HEK293 (cell line): ENCODE data around the gene LAG3.

ENCODE experiments used
- GLI4 ChIP-seq: fragments of 450-650 bp; formaldehyde crosslinking; IDR thresholded peaks from 2 replicates; pipeline ENCODE4 v1.5.1; 2016; ENCODE audit warnings: missing biosample characterization, missing genetic modification characterization
- GLIS1 ChIP-seq: fragments of 450-650 bp; formaldehyde crosslinking; IDR thresholded peaks from 2 replicates; pipeline ENCODE4 v1.5.1; 2016; ENCODE audit warnings: missing biosample characterization, missing genetic modification characterization
- IKZF3 ChIP-seq: fragments of 450-650 bp; IDR thresholded peaks from 2 replicates; pipeline ENCODE4 v1.5.0; 2018; ENCODE audit warnings: missing biosample characterization, mild to moderate bottlenecking, missing genetic modification characterization, moderate library complexity
- INSM2 ChIP-seq: fragments of 450-650 bp; formaldehyde crosslinking; IDR thresholded peaks from 2 replicates; pipeline ENCODE4 v1.5.1; 2016; ENCODE audit warnings: missing biosample characterization, missing genetic modification characterization
- KLF17 ChIP-seq: fragments of 450-650 bp; formaldehyde crosslinking; IDR thresholded peaks from 2 replicates; pipeline ENCODE4 v1.5.1; 2016; ENCODE audit warnings: missing biosample characterization, missing genetic modification characterization
- PATZ1 ChIP-seq: fragments of 450-650 bp; formaldehyde crosslinking; IDR thresholded peaks from 2 replicates; pipeline ENCODE4 v1.5.1; 2016; ENCODE audit warnings: missing biosample characterization, missing genetic modification characterization
- PRDM1 ChIP-seq: fragments of 450-650 bp; formaldehyde crosslinking; IDR thresholded peaks from 2 replicates; pipeline ENCODE4; 2016; ENCODE audit warnings: missing biosample characterization, missing genetic modification characterization
- SETDB1 ChIP-seq: IDR thresholded peaks from one replicate; pipeline ENCODE4 v1.6.1; 2017; ENCODE audit warnings: mild to moderate bottlenecking, low read length, moderate library complexity, mixed read lengths; ENCODE audit not compliant: insufficient read length
- SP2 ChIP-seq: fragments of 450-650 bp; formaldehyde crosslinking; IDR thresholded peaks from 2 replicates; pipeline ENCODE4 v1.5.1; 2016; ENCODE audit warnings: missing biosample characterization, missing genetic modification characterization
- SP3 ChIP-seq: fragments of 450-650 bp; formaldehyde crosslinking; IDR thresholded peaks from 2 replicates; pipeline ENCODE4 v1.5.1; 2016; ENCODE audit warnings: missing biosample characterization, missing genetic modification characterization
- TCF7L2 ChIP-seq: IDR thresholded peaks from 2 replicates; pipeline ENCODE4 v1.6.1; 2011; ENCODE audit warnings: low read depth, mild to moderate bottlenecking, inconsistent platforms, low read length, moderate library complexity, borderline replicate concordance
- ZBTB11 ChIP-seq: fragments of 450-650 bp; formaldehyde crosslinking; conservative IDR thresholded peaks from 2 replicates; pipeline ENCODE4 v1.5.1; 2016; ENCODE audit warnings: low read depth, missing biosample characterization, missing genetic modification characterization
- ZBTB8A ChIP-seq: fragments of 450-650 bp; formaldehyde crosslinking; IDR thresholded peaks from 2 replicates; pipeline ENCODE4 v1.5.1; 2016; ENCODE audit warnings: missing biosample characterization, missing genetic modification characterization
- ZIC2 ChIP-seq: fragments of 450-650 bp; formaldehyde crosslinking; IDR thresholded peaks from 2 replicates; pipeline ENCODE4 v1.5.1; 2016; ENCODE audit warnings: missing biosample characterization, missing genetic modification characterization
- ZNF112 ChIP-seq: fragments of 450-650 bp; formaldehyde crosslinking; IDR thresholded peaks from 2 replicates; pipeline ENCODE4 v1.5.0; 2017; ENCODE audit warnings: missing biosample characterization, missing genetic modification characterization
- ZNF140 ChIP-seq: fragments of 450-650 bp; formaldehyde crosslinking; IDR thresholded peaks from 2 replicates; pipeline ENCODE4 v1.5.1; 2016; ENCODE audit warnings: missing biosample characterization, missing genetic modification characterization
- ZNF169 ChIP-seq: fragments of 450-650 bp; formaldehyde crosslinking; IDR thresholded peaks from 2 replicates; pipeline ENCODE4 v1.5.1; 2016; ENCODE audit warnings: missing biosample characterization, missing genetic modification characterization
- ZNF19 ChIP-seq: fragments of 450-650 bp; formaldehyde crosslinking; IDR thresholded peaks from 2 replicates; pipeline ENCODE4; 2016; ENCODE audit warnings: missing biosample characterization, missing genetic modification characterization, low read depth
- ZNF302 ChIP-seq: fragments of 450-650 bp; formaldehyde crosslinking; IDR thresholded peaks from 2 replicates; pipeline ENCODE4 v1.5.1; 2016; ENCODE audit warnings: missing biosample characterization, missing genetic modification characterization, low read depth
- ZNF311 ChIP-seq: fragments of 450-650 bp; formaldehyde crosslinking; IDR thresholded peaks from 2 replicates; pipeline ENCODE4 v1.5.1; 2017; ENCODE audit warnings: missing biosample characterization, missing genetic modification characterization, borderline replicate concordance
- ZNF350 ChIP-seq: fragments of 450-650 bp; formaldehyde crosslinking; IDR thresholded peaks from 2 replicates; pipeline ENCODE4 v1.5.0; 2017; ENCODE audit warnings: missing biosample characterization, mild to moderate bottlenecking, missing genetic modification characterization
- ZNF354C ChIP-seq: fragments of 450-650 bp; formaldehyde crosslinking; IDR thresholded peaks from 2 replicates; pipeline ENCODE4 v1.5.1; 2016; ENCODE audit warnings: missing biosample characterization, missing genetic modification characterization, low read depth, borderline replicate concordance
- ZNF416 ChIP-seq: fragments of 450-650 bp; formaldehyde crosslinking; IDR thresholded peaks from 2 replicates; pipeline ENCODE4 v1.5.1; 2016; ENCODE audit warnings: missing biosample characterization, missing genetic modification characterization
- ZNF561 ChIP-seq: fragments of 450-650 bp; IDR thresholded peaks from 2 replicates; pipeline ENCODE4 v1.5.1; 2018; ENCODE audit warnings: missing biosample characterization, missing genetic modification characterization, borderline replicate concordance
- ZNF571 ChIP-seq: fragments of 450-650 bp; formaldehyde crosslinking; IDR thresholded peaks from 2 replicates; pipeline ENCODE4 v1.5.0; 2017; ENCODE audit warnings: missing biosample characterization, missing genetic modification characterization
- ZNF624 ChIP-seq: fragments of 450-650 bp; formaldehyde crosslinking; IDR thresholded peaks from 2 replicates; pipeline ENCODE4 v1.5.1; 2017; ENCODE audit warnings: missing biosample characterization, missing genetic modification characterization
- ZNF639 ChIP-seq: fragments of 450-650 bp; formaldehyde crosslinking; IDR thresholded peaks from 2 replicates; pipeline ENCODE4 v1.5.1; 2016; ENCODE audit warnings: missing biosample characterization, missing genetic modification characterization
- ZSCAN16 ChIP-seq: fragments of 450-650 bp; formaldehyde crosslinking; IDR thresholded peaks from 2 replicates; pipeline ENCODE4 v1.5.1; 2016; ENCODE audit warnings: missing biosample characterization, missing genetic modification characterization

The LAG3 gene

GRCh38 chr12:6752921-6753771 lies 19.2 kb upstream of the LAG3 start, which contains the start of gene MLF2 (continued):
- no peak for TF ChIP-seq ZNF140 (tag by site-specific recombination)
- TF ChIP-seq ZNF169 (tag by site-specific recombination) = no peak
- TF ChIP-seq ZNF302 (tag by site-specific recombination) = no peak
- TF ChIP-seq SETDB1 = no peak
- no peak for TF ChIP-seq ZNF354C (tag by site-specific recombination)
- TF ChIP-seq TCF7L2 = no peak
- no peak for TF ChIP-seq ZNF112 (tag by site-specific recombination)
- no peak for TF ChIP-seq ZSCAN16
- peak; percentile 77 for TF ChIP-seq SP2
- no peak; the same call in 1 of the 2 replicates for TF ChIP-seq ZNF639 (tag by site-specific recombination)
- no peak for TF ChIP-seq ZNF416 (tag by site-specific recombination)
- peak; percentile 83; the same call in 1 of the 2 replicates for TF ChIP-seq ZNF561 (tag by site-specific recombination)
- no peak for TF ChIP-seq ZNF571 (tag by site-specific recombination)
- TF ChIP-seq ZNF624 (tag by site-specific recombination) = no peak
- TF ChIP-seq ZNF311 (tag by site-specific recombination) = no peak
- TF ChIP-seq PRDM1 (tag by site-specific recombination) = no peak
- peak; percentile 91 for TF ChIP-seq SP3 (tag by site-specific recombination)
- TF ChIP-seq ZIC2 = peak; percentile 90
- peak; percentile 89 for TF ChIP-seq IKZF3 (tag by site-specific recombination)
- peak; percentile 26; the same call in 1 of the 2 replicates for TF ChIP-seq GLI4 (tag by site-specific recombination)
- no peak for TF ChIP-seq ZNF350 (tag by site-specific recombination)
- TF ChIP-seq PATZ1 (tag by site-specific recombination) = peak; percentile 100
- peak; percentile 97 for TF ChIP-seq ZBTB11 (tag by site-specific recombination)
- peak; percentile 38; the same call in 1 of the 2 replicates for TF ChIP-seq INSM2 (tag by site-specific recombination)
- TF ChIP-seq ZNF19 (tag by site-specific recombination) = no peak
- TF ChIP-seq KLF17 (tag by site-specific recombination) = peak; percentile 60
- TF ChIP-seq ZBTB8A (tag by site-specific recombination) = peak; percentile 93
- TF ChIP-seq GLIS1 = peak; percentile 93
